HepG2 (cell line): Measurements from ENCODE around the gene CABP4. TPM values are rescaled to one million over a fixed set of nuclear protein-coding genes. Genes with fewer than 3 reads are reported as not detected.

ENCODE experiments used
- MBNL3 ChIP-seq: fragments of 250-450 bp; sonication (Bioruptor Pico); conservative IDR thresholded peaks from 2 replicates; pipeline ENCODE4 v1.8.0; 2022; ENCODE audit warnings: mild to moderate bottlenecking, inconsistent platforms
- SALL1 ChIP-seq: sonication (generic); formaldehyde crosslinking; IDR thresholded peaks from 2 replicates; pipeline ENCODE4 v1.8.0; 2022; ENCODE audit warnings: mild to moderate bottlenecking, missing genetic modification reagents
- polyA plus RNA-seq, 8 experiments: library from polyadenylated mRNA; depleted of rRNA in 3 of 8; stranded (reverse) in 7 of 8; unstranded in 1 of 8; fragments of >200 nt; fragmentation: Illumina TruSeq in 4 of 8; extraction: Trizol in 4 of 8; gene quantifications; 2 replicates each; pipeline versions ENCODE4 v1.2.1 to v1.2.3, GENCODE V29; 2011 to 2016; ENCODE audit warnings: low read depth in 4 of 8, missing spikeins in 1 of 8, mixed read lengths in 1 of 8; ENCODE audit not compliant: insufficient read depth in 1 of 8
- total RNA-seq, 5 experiments: library from RNA; depleted of rRNA; stranded (reverse); fragments of >200 nt; fragmentation: Illumina TruSeq; extraction: Trizol; gene quantifications; 2 replicates each; pipeline ENCODE4 v1.2.3, GENCODE V29; 2016; ENCODE audit warnings: low read depth in 1 of 5
- TF ChIP-seq, protein P1 (sequence below): sonication (generic); formaldehyde crosslinking; IDR thresholded peaks from 2 replicates; pipeline ENCODE4 v1.5.1; 2020; ENCODE audit warnings: mild to moderate bottlenecking, missing genetic modification reagents, moderate library complexity
- TF ChIP-seq, protein P2 (sequence below): sonication (generic); formaldehyde crosslinking; IDR thresholded peaks from 2 replicates; pipeline ENCODE4 v1.5.0; 2020; ENCODE audit warnings: mild to moderate bottlenecking, missing genetic modification reagents, borderline replicate concordance
- TF ChIP-seq, protein P3 (sequence below): sonication (generic); formaldehyde crosslinking; IDR thresholded peaks from 2 replicates; pipeline ENCODE4 v1.4.0; 2020; ENCODE audit warnings: mild to moderate bottlenecking, missing genetic modification reagents

CABP4 gene
- total and polyA plus RNA-seq, 2 of the 13 experiments (the other 11 are each of a cell fraction or from before 2014, with no cell fraction given), result not detected

DNA sequence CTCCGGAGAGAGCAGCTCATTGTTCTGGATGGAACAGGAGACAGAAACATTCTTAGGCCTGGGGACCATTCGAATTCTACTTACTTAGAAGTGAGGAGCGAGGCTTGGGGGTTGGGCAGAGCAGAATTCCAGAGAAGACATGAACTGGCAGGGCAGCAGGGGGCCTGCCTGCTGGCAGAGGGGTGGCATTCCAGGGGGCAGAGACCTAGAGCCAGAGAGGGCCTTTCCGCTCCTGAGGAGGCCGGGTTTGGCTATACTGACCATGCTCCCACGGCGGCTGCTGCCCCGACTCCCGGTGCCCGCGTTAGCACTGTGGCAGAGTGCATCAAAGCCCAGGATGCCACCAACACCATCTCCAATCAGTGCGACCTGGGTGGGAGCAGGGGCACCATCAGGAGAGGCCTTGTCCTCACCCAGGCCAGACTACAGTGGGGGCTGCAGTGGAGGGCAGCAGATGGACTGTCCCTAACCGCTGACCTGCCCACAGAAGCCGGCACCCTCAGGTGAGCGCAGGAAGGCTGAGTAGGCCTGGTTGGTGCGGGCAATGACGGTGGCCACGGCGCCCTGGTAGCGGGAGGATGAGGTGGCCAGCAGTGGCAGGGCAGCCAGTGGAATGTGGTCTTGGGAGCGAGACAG is 42.6 kb downstream of the CABP4 start (continued):
- TF ChIP-seq, protein P1, sequence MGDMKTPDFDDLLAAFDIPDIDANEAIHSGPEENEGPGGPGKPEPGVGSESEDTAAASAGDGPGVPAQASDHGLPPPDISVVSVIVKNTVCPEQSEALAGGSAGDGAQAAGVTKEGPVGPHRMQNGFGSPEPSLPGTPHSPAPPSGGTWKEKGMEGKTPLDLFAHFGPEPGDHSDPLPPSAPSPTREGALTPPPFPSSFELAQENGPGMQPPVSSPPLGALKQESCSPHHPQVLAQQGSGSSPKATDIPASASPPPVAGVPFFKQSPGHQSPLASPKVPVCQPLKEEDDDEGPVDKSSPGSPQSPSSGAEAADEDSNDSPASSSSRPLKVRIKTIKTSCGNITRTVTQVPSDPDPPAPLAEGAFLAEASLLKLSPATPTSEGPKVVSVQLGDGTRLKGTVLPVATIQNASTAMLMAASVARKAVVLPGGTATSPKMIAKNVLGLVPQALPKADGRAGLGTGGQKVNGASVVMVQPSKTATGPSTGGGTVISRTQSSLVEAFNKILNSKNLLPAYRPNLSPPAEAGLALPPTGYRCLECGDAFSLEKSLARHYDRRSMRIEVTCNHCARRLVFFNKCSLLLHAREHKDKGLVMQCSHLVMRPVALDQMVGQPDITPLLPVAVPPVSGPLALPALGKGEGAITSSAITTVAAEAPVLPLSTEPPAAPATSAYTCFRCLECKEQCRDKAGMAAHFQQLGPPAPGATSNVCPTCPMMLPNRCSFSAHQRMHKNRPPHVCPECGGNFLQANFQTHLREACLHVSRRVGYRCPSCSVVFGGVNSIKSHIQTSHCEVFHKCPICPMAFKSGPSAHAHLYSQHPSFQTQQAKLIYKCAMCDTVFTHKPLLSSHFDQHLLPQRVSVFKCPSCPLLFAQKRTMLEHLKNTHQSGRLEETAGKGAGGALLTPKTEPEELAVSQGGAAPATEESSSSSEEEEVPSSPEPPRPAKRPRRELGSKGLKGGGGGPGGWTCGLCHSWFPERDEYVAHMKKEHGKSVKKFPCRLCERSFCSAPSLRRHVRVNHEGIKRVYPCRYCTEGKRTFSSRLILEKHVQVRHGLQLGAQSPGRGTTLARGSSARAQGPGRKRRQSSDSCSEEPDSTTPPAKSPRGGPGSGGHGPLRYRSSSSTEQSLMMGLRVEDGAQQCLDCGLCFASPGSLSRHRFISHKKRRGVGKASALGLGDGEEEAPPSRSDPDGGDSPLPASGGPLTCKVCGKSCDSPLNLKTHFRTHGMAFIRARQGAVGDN, result no peak
- TF ChIP-seq MBNL3 (no peak), SALL1 (CRISPR knock-in tag) (no peak)
- TF ChIP-seq, protein P2, sequence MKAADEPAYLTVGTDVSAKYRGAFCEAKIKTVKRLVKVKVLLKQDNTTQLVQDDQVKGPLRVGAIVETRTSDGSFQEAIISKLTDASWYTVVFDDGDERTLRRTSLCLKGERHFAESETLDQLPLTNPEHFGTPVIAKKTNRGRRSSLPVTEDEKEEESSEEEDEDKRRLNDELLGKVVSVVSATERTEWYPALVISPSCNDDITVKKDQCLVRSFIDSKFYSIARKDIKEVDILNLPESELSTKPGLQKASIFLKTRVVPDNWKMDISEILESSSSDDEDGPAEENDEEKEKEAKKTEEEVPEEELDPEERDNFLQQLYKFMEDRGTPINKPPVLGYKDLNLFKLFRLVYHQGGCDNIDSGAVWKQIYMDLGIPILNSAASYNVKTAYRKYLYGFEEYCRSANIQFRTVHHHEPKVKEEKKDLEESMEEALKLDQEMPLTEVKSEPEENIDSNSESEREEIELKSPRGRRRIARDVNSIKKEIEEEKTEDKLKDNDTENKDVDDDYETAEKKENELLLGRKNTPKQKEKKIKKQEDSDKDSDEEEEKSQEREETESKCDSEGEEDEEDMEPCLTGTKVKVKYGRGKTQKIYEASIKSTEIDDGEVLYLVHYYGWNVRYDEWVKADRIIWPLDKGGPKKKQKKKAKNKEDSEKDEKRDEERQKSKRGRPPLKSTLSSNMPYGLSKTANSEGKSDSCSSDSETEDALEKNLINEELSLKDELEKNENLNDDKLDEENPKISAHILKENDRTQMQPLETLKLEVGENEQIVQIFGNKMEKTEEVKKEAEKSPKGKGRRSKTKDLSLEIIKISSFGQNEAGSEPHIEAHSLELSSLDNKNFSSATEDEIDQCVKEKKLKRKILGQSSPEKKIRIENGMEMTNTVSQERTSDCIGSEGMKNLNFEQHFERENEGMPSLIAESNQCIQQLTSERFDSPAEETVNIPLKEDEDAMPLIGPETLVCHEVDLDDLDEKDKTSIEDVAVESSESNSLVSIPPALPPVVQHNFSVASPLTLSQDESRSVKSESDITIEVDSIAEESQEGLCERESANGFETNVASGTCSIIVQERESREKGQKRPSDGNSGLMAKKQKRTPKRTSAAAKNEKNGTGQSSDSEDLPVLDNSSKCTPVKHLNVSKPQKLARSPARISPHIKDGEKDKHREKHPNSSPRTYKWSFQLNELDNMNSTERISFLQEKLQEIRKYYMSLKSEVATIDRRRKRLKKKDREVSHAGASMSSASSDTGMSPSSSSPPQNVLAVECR, result no peak
- TF ChIP-seq, protein P3, sequence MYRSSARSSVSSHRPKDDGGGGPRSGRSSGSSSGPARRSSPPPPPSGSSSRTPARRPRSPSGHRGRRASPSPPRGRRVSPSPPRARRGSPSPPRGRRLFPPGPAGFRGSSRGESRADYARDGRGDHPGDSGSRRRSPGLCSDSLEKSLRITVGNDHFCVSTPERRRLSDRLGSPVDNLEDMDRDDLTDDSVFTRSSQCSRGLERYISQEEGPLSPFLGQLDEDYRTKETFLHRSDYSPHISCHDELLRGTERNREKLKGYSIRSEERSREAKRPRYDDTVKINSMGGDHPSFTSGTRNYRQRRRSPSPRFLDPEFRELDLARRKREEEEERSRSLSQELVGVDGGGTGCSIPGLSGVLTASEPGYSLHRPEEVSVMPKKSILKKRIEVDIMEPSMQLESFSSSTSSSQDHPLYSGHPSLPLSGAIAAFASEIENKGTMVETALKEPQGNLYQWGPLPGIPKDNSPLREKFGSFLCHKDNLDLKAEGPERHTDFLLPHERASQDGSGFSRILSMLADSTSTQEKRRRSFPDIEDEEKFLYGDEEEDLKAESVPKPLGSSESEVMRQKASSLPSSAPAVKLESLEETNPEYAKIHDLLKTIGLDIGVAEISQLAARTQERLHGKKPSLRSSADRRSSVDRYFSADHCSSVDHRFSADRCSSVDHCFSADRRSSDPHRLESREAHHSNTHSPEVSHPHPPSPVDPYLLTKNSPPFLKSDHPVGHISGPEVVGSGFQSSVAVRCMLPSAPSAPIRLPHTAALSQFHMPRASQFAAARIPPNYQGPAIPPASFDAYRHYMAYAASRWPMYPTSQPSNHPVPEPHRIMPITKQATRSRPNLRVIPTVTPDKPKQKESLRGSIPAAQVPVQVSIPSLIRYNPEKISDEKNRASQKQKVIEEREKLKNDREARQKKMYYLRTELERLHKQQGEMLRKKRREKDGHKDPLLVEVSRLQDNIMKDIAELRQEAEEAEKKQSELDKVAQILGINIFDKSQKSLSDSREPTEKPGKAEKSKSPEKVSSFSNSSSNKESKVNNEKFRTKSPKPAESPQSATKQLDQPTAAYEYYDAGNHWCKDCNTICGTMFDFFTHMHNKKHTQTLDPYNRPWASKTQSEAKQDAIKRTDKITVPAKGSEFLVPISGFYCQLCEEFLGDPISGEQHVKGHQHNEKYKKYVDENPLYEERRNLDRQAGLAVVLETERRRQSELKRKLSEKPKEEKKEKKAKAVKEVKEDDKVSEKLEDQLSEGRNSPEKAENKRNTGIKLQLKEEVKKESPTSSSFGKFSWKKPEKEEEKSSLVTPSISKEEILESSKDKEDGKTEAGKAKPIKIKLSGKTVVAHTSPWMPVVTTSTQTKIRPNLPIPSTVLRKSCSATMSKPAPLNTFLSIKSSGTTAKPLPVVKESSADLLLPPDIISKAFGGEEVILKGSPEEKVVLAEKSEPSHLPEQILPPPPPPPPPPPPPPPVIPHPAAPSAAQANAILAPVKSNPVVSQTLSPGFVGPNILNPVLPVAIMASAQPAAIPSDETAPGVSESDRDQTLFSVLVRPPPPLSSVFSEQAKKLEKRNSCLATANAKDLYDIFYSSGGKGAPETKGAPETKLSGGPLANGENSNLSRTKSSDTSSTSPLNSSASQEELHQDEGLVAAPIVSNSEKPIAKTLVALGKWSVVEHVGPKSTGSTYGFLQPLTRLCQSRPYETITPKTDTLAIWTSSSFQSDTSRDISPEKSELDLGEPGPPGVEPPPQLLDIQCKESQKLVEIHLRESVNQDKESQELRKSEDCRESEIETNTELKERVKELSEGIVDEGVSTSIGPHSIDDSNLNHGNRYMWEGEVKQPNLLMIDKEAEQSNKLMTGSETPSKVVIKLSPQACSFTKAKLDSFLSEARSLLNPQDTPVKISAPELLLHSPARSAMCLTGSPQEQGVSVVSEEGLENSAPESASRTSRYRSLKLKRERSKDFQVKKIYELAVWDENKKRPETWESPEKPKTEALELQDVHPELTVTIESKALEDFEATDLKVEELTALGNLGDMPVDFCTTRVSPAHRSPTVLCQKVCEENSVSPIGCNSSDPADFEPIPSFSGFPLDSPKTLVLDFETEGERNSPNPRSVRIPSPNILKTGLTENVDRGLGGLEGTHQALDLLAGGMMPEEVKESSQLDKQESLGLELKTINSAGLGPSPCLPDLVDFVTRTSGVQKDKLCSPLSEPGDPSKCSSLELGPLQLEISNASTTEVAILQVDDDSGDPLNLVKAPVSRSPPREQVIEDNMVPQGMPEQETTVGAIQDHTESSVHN (CRISPR knock-in tag), result no peak
- TF ChIP-seq, all 625 proteins: peak for 0
